HCT116 (cell line): ENCODE data around the gene SLC5A6. TPM values are rescaled to one million over a fixed set of nuclear protein-coding genes. Genes with fewer than 3 reads are reported as not detected.
A peak's percentile ranks its signal among the peaks of the same experiment; 100 is the strongest.

Experiments used
- ATAC-seq: fragments of 200-7000 bp; cut with Tn5 transposase; 2 replicates; pipeline ENCODE4 v1.9.1; 2020; ENCODE audit warnings: mild to moderate bottlenecking, moderate library complexity
- BruUV-seq: library from RNA; stranded (reverse); fragments of 400-500 nt; replicated peaks from 2 replicates; lab custom pipeline; 2021; lab: Mats Ljungman, UMichigan
- CTCF ChIA-PET: fragments of 300-600 bp; sonication (Branson Sonifier 250); formaldehyde crosslinking; loops from one replicate; lab custom pipeline; 2021; ENCODE audit warnings: antibody characterized with exemption; lab: Charles Lee
- POLR2A ChIA-PET: fragments of 300-600, 350-600 bp; sonication (Branson Sonifier 250); formaldehyde crosslinking; loops from one replicate; lab custom pipeline; 2021; ENCODE audit warnings: antibody characterized with exemption; lab: Charles Lee
- RAD21 ChIA-PET, 2 experiments: fragments of 300-600 bp; sonication (Branson Sonifier 250); formaldehyde crosslinking; loops; one replicate each; lab custom pipeline; 2023; ENCODE audit warnings: low total read pairs in 2 of 2; ENCODE audit not compliant: uncharacterized antibody in 2 of 2, unreplicated experiment in 2 of 2, low non-redundant PET in 1 of 2; lab: Charles Lee
- DNase-seq: peaks from one replicate; pipeline ENCODE4 v3.0.0-alpha.2; 2010; ENCODE audit warnings: low read depth, low spot score
- H2AFZ ChIP-seq: fragments of 200-600 bp; shearing (Covaris generic), sonication (generic); 2 replicates; pipeline ENCODE4 v1.6.1; 2017; ENCODE audit warnings: low read depth, mixed run types, mixed read lengths, antibody characterized with exemption, low read length; ENCODE audit not compliant: poor library complexity, severe bottlenecking
- H3K27ac ChIP-seq: 2 replicates; pipeline ENCODE4 v1.5.1; 2012; ENCODE audit warnings: low read depth, low read length
- H3K27me3 ChIP-seq: fragments of 200-600 bp; sonication (generic); 2 replicates; pipeline ENCODE4 v1.6.1; 2016; ENCODE audit warnings: mixed run types, low read length, mixed read lengths; ENCODE audit not compliant: insufficient read depth
- H3K36me3 ChIP-seq, 2 experiments: fragments of 200-500 bp in 1 of 2; fragments of 200-600 bp in 1 of 2; sonication (Bioruptor generic) in 1 of 2; sonication (generic) in 1 of 2; 2 replicates each; pipeline versions ENCODE4 v1.5.1 to v1.6.1; 2014 to 2016; ENCODE audit warnings: low read length in 2 of 2, inconsistent platforms in 1 of 2, mixed read lengths in 1 of 2, mixed run types in 1 of 2; ENCODE audit not compliant: insufficient read depth in 2 of 2, control insufficient read depth in 1 of 2
- H3K4me1 ChIP-seq, 2 experiments: fragments of 200-600 bp in 1 of 2; sonication (generic) in 1 of 2; 2 replicates each; pipeline versions ENCODE4 v1.5.1 to v1.6.1; 2012 to 2017; ENCODE audit warnings: low read length in 2 of 2, inconsistent platforms in 1 of 2, mild to moderate bottlenecking in 1 of 2, mixed read lengths in 1 of 2, mixed run types in 1 of 2, moderate library complexity in 1 of 2; ENCODE audit not compliant: insufficient read depth in 2 of 2, control insufficient read depth in 1 of 2
- H3K4me2 ChIP-seq: fragments of 200-600 bp; sonication (generic); 2 replicates; pipeline ENCODE4 v1.6.1; 2017; ENCODE audit warnings: mixed run types, low read length, mixed read lengths
- H3K4me3 ChIP-seq, 2 experiments: fragments of 200-600 bp in 1 of 2; sonication (generic) in 1 of 2; replicated peaks in 1 of 2; 2 replicates each; pipeline ENCODE4 v1.5.1; 2011 to 2016; ENCODE audit warnings: low read length in 2 of 2, control low read depth in 1 of 2, low read depth in 1 of 2, mild to moderate bottlenecking in 1 of 2, mixed read lengths in 1 of 2, mixed run types in 1 of 2
- H3K79me2 ChIP-seq: fragments of 200-600 bp; sonication (generic); 2 replicates; pipeline ENCODE4 v1.6.1; 2017; ENCODE audit warnings: mild to moderate bottlenecking, mixed run types, low read length, moderate library complexity, mixed read lengths; ENCODE audit not compliant: insufficient read depth
- H3K9ac ChIP-seq: fragments of 200-600 bp; sonication (generic); 2 replicates; pipeline ENCODE4 v1.6.1; 2016; ENCODE audit warnings: low read length, mixed read lengths
- H3K9me2 ChIP-seq: fragments of 200-600 bp; sonication (generic), shearing (Covaris generic); 2 replicates; pipeline ENCODE4 v1.6.1; 2017; ENCODE audit warnings: mixed run types, mild to moderate bottlenecking, moderate library complexity; ENCODE audit not compliant: insufficient read depth
- H3K9me3 ChIP-seq, 2 experiments: fragments of 200-500 bp in 1 of 2; fragments of 200-600 bp in 1 of 2; sonication (Bioruptor generic) in 1 of 2; sonication (generic) in 1 of 2; 2 replicates each; pipeline ENCODE4 v1.6.1; 2014 to 2017; ENCODE audit warnings: low read length in 2 of 2, mixed read lengths in 2 of 2, inconsistent platforms in 1 of 2, low read depth in 1 of 2, mild to moderate bottlenecking in 1 of 2, mixed run types in 1 of 2, moderate library complexity in 1 of 2; ENCODE audit not compliant: control insufficient read depth in 1 of 2, insufficient read depth in 1 of 2
- H4K20me1 ChIP-seq: fragments of 200-600 bp; sonication (generic), shearing (Covaris generic); 2 replicates; pipeline ENCODE4 v1.6.1; 2017; ENCODE audit warnings: mixed run types, mild to moderate bottlenecking, moderate library complexity; ENCODE audit not compliant: insufficient read depth
- ATF3 ChIP-seq: IDR thresholded peaks from 2 replicates; pipeline ENCODE4 v1.6.1; 2012
- CBX3 ChIP-seq: IDR thresholded peaks from 2 replicates; pipeline ENCODE4 v1.6.1; 2012; ENCODE audit warnings: low read depth
- CEBPB ChIP-seq: IDR thresholded peaks from 2 replicates; pipeline ENCODE4 v1.6.1; 2012; ENCODE audit warnings: low read depth
- EGR1 ChIP-seq: IDR thresholded peaks from 2 replicates; pipeline ENCODE4 v1.6.1; 2012; ENCODE audit warnings: low read depth
- ELF1 ChIP-seq: IDR thresholded peaks from 2 replicates; pipeline ENCODE4 v1.6.1; 2012; ENCODE audit warnings: low read depth, borderline replicate concordance
- EZH2phosphoT487 ChIP-seq: fragments of 200-600 bp; IDR thresholded peaks from 2 replicates; pipeline ENCODE4 v1.6.1; 2018; ENCODE audit warnings: antibody characterized with exemption, borderline replicate concordance
- JUND ChIP-seq: IDR thresholded peaks from 2 replicates; pipeline ENCODE4 v1.6.1; 2012
- TCF7L2 ChIP-seq: IDR thresholded peaks from 2 replicates; pipeline ENCODE4 v1.7.0; 2011; ENCODE audit warnings: borderline replicate concordance, inconsistent platforms; ENCODE audit not compliant: insufficient read depth, insufficient read length; ENCODE audit errors: extremely low read depth
- ZBTB33 ChIP-seq: IDR thresholded peaks from 2 replicates; pipeline ENCODE4 v1.6.1; 2011; ENCODE audit warnings: mild to moderate bottlenecking, low read length, moderate library complexity; ENCODE audit not compliant: insufficient replicate concordance; ENCODE audit errors: extremely low read depth
- ZFX ChIP-seq: fragments of 450-650 bp; IDR thresholded peaks from 2 replicates; pipeline ENCODE4 v1.6.1; 2017
- intact Hi-C: fragments of 100-400 bp; cut with micrococcal nuclease; formaldehyde crosslinking; loops from 2 replicates; pipeline ENCODE4 v1.10.0; 2022
- total RNA-seq: library from RNA; stranded (reverse); gene quantifications from one replicate; pipeline ENCODE4 v1.2.1, GENCODE V29; 2021; ENCODE audit not compliant: unreplicated experiment

SLC5A6 gene
- total RNA-seq, 1 experiment from 2014 or later: 55.4 TPM

- H3K9me2 ChIP-seq: no peaks in the 10 kb centered on the region
- H3K4me1 ChIP-seq: peaks cover 0 to 9% of the 10 kb centered on the region in 2 experiments; a peak in 2 of 4 replicates
- ChIA-PET RAD21 (no interaction called here), POLR2A (no interaction called here), CTCF (no interaction called here)
- no peak overlapping the region for H3K9ac ChIP-seq
- DNase-seq (no peak), ATAC-seq (no peak)
- peaks cover 19 to 36% of the 10 kb centered on the region in 2 experiments; a peak in 3 of 4 replicates for H3K36me3 ChIP-seq
- no peak overlapping the region for H2AFZ ChIP-seq
- H4K20me1 ChIP-seq: no peaks in the 10 kb centered on the region
- H3K4me2 ChIP-seq: no peak overlapping the region
- intact Hi-C loops: no loop called here
- TF ChIP-seq EZH2phosphoT487 (no peak), ZFX (no peak), ELF1 (no peak), ATF3 (no peak), CEBPB (no peak), ZBTB33 (no peak), TCF7L2 (no peak), JUND (no peak), CBX3 (no peak), EGR1 (no peak)
- no peak overlapping the region for H3K27ac ChIP-seq
- H3K9me3 ChIP-seq: no peaks in the 10 kb centered on the region
- no peaks in the 10 kb centered on the region for H3K27me3 ChIP-seq
- TSS peak; percentile 24 for BruUV-seq
- H3K79me2 ChIP-seq: no peaks in the 10 kb centered on the region
- H3K4me3 ChIP-seq: no peak overlapping the region
Measured at GRCh38 chr2:27245626-27246025, 33.6 kb upstream of the SLC5A6 start.
